Psoas muscle (tissue), 8 donors: ENCODE measurements around the gene TUBA4B. TPM values are rescaled to one million over a fixed set of nuclear protein-coding genes. Genes with fewer than 3 reads are reported as not detected.

ENCODE experiments used
- ATAC-seq, 4 donors: fragments of 200-7000 bp; cut with Tn5 transposase; one replicate each; pipeline ENCODE4 v1.9.1; 2020; ENCODE audit warnings: moderate library complexity in 3 of 4, mild to moderate bottlenecking in 2 of 4
- DNase-seq, 2 donors: peaks; one replicate each; pipeline ENCODE4 v3.0.0-alpha.2; 2020
- H3K27ac ChIP-seq: fragments of 200-600 bp; one replicate; pipeline ENCODE4 v1.8.0; 2022
- H3K27me3 ChIP-seq, 3 donors: fragments of 200-600 bp in 1 of 3; one replicate each; pipeline versions ENCODE4 v1.6.1 to v1.8.0; 2013 to 2022; ENCODE audit warnings: low read length in 2 of 3, mild to moderate bottlenecking in 2 of 3, moderate library complexity in 1 of 3; ENCODE audit not compliant: insufficient read depth in 3 of 3
- H3K36me3 ChIP-seq, 2 donors: fragments of 200-600 bp in 1 of 2; one replicate each; pipeline versions ENCODE4 v1.6.1 to v1.8.0; 2013 to 2022; ENCODE audit warnings: low read depth in 1 of 2, mild to moderate bottlenecking in 1 of 2, moderate library complexity in 1 of 2; ENCODE audit not compliant: insufficient read depth in 1 of 2
- H3K4me1 ChIP-seq: fragments of 200-600 bp; one replicate; pipeline ENCODE4 v1.8.0; 2022
- H3K4me3 ChIP-seq: fragments of 200-600 bp; one replicate; pipeline ENCODE4 v1.8.0; 2022; ENCODE audit warnings: mild to moderate bottlenecking
- H3K9me3 ChIP-seq: fragments of 200-600 bp; one replicate; pipeline ENCODE4 v1.8.0; 2022
- CTCF ChIP-seq: fragments of 200-600 bp; IDR thresholded peaks from one replicate; pipeline ENCODE4 v1.8.0; 2022; ENCODE audit warnings: antibody characterized with exemption
- WGBS, 3 donors: extraction: QIAGEN DNeasy Blood & Tissue Kit; methylation state at CpG; one replicate each; pipeline versions ENCODE4 v1.1.6 to v1.1.7; 2013; 5-methylcytosine and 5-hydroxymethylcytosine counted together
- intact Hi-C, 2 donors: fragments of 100-400 bp; cut with DNase I; formaldehyde crosslinking; loops; one replicate each; pipeline versions ENCODE4 v1.11.0 to v1.14.2; 2022
- polyA plus RNA-seq, 3 donors: library from polyadenylated mRNA; stranded (reverse); fragments of 200-250 nt; gene quantifications; one replicate each; pipeline ENCODE4 v1.2.3, GENCODE V29; 2013
- total RNA-seq, 4 donors: library from RNA; stranded (reverse); fragmentation: NEBNext Ultra II Directional in 2 of 4; extraction: Animal tissue kit (Norgen Biotek cat#: 25700) in 2 of 4; gene quantifications; one replicate each; pipeline versions ENCODE4 v1.2.1 to v1.2.4, GENCODE V29; 2021 to 2023
- donor health status: healthy with polysubstance abuse.
- donor health status: DM: no; HTN: no; CAD: no; lungs with moderate emphysema.
- donor health status: Bipolar disorder and iron deficiency.
- donor health status: healthy.
- donor health status: DM: yes; HTN: yes; CAD: no.
- donor health status: DM: no; HTN: no; CAD: no.
- donor health status: DM: no; HTN: no; CAD: no.
- donor health status: DM: yes; HTN: yes; CAD: no.

The TUBA4B gene
- total and polyA plus RNA-seq, 7 donors: 0.06 TPM; not detected in 6

GRCh38 chr2:219234331-219234730, 18.7 kb upstream of the TUBA4B start:
- ATAC-seq (no peak), DNase-seq (no peak)
- Histone ChIP-seq H3K27ac (no peak overlapping the region), H3K36me3 (peaks cover 24 to 77% of the 10 kb centered on the region in 2 donors), H3K4me3 (no peak overlapping the region), H3K27me3 (no peaks in the 10 kb centered on the region), H3K9me3 (no peaks in the 10 kb centered on the region), H3K4me1 (peaks cover 8% of the 10 kb centered on the region)
- intact Hi-C loops: no loop called here
- TF ChIP-seq CTCF: no peak
- WGBS, 3 donors: 71 to 95% (median 85%) methylated on average over 3 of the region's 3 CpGs

DNA sequence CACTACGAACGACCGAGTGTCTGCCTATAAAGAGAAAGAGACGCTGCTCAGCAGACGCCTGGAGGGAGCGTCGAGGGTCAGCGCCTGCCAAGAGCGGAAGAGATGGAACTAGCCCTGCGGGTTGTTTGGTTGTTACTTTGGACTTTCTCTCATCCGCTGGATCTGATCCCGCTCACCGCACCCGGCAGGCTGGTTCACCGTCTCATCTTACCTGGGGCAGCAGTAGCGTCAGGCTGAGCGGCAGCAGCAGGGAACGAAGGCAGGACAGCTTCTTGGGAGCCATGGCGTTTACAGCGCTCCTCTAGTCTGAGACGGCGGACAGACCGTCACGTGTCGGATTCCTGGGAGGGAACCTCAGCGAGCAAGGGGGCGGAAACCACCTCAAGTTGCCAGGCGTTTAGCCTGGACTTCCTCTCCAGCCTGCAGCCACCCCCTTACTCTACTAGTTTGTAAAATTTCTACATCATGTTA, 9.7 kb upstream of the TUBA4B start:
- Histone ChIP-seq H3K9me3 (no peaks in the 10 kb centered on the region), H3K27me3 (no peaks in the 10 kb centered on the region), H3K36me3 (peaks cover 0 to 21% of the 10 kb centered on the region in 2 donors), H3K4me1 (peaks cover 19% of the 10 kb centered on the region), H3K27ac (no peak overlapping the region), H3K4me3 (no peak overlapping the region)
- 33 to 40% (median 34%) methylated on average over 28 of the region's 28 CpGs for WGBS, 3 donors
- no peak for TF ChIP-seq CTCF
- intact Hi-C loops: loop anchor here in 1 of 2 donors (10.0 kb wide), 1 partner anchor 51 kb away; no protein-coding TSS in a partner anchor
- no peak for DNase-seq
- ATAC-seq: no peak

DNA sequence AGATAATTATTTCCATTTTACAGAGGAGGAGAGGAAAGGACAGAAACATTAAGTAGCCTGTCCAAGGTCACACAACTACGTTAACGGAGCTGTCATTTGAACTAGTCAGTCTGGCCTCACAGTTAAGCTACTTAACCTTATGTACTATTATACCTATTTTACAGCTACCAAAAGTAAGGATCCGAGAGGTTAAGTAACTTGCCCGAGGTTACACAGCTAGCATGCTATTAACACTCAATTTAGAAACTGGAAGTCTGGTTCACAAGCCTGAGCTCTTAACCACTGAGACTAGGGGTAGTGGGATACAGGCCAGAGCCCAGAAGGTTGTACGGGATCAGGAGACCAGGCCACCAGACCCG, 8.3 kb upstream of the TUBA4B start:
- peaks cover 34% of the 10 kb centered on the region for H3K4me1 ChIP-seq
- intact Hi-C loops: loop anchor here in 1 of 2 donors (10.0 kb wide), 1 partner anchor 50 kb away; no protein-coding TSS in a partner anchor
- peaks cover 0 to 30% of the 10 kb centered on the region in 2 donors for H3K36me3 ChIP-seq
- peak overlapping the region; percentile 95 for H3K4me3 ChIP-seq
- whole genome bisulfite sequencing, 3 donors: 33 to 40% (median 37%) methylated on average over 6 of the region's 6 CpGs
- no peak for ATAC-seq
- DNase-seq: no peak
- no peaks in the 10 kb centered on the region for H3K27me3 ChIP-seq
- H3K9me3 ChIP-seq: no peaks in the 10 kb centered on the region
- no peak for TF ChIP-seq CTCF
- peak overlapping the region; percentile 94 for H3K27ac ChIP-seq

GRCh38 chr2:219245148-219245898, 7.7 kb upstream of the TUBA4B start, which contains the start of the genes GLB1L and STK16:
GLB1L (minus strand) TSS chr2:219245444; CDS start chr2:219243573, 1,871 bp downstream.
STK16 (plus strand) TSS chr2:219245479; CDS start chr2:219246000, 521 bp downstream.
- Histone ChIP-seq H3K4me3 (peak within 1 kb of the TSS; percentile 95), H3K36me3 (peaks cover 0 to 36% of the 10 kb centered on the region in 2 donors), H3K4me1 (peaks cover 39% of the 10 kb centered on the region), H3K27ac (peak within 1 kb of the TSS; percentile 94), H3K27me3 (no peaks in the 10 kb centered on the region), H3K9me3 (no peaks in the 10 kb centered on the region)
- WGBS, 3 donors: 0 to 1% (median 0%) methylated on average over 44 to 46 of the region's 46 CpGs
- DNase-seq (peak; percentile 96 to 97), ATAC-seq (peak; percentile 86 to 95 (median 92))
- TF ChIP-seq CTCF: no peak
- intact Hi-C loops: loop anchor here in 1 of 2 donors (10.0 kb wide), 1 partner anchor 49 kb away; no protein-coding TSS in a partner anchor
